Adipose tissue (tissue), 3 donors: ENCODE results near the gene PHACTR3. TPM values are rescaled to one million over a fixed set of nuclear protein-coding genes. Genes with fewer than 3 reads are reported as not detected.
"Not testable (repeated sequence)": the region's sequence is repeated elsewhere in the genome, so short reads cannot be mapped to it uniquely, and the experiment has no call there.

Experiments used
- H3K27ac ChIP-seq: one replicate; pipeline ENCODE4 v1.5.1; 2013; ENCODE audit warnings: low read depth, low read length
- WGBS, 3 donors: extraction: QIAGEN DNeasy Blood & Tissue Kit; methylation state at CpG; one replicate each; pipeline ENCODE4 v1.1.7; 2013; 5-methylcytosine and 5-hydroxymethylcytosine counted together
- polyA plus RNA-seq, 3 donors: library from polyadenylated mRNA; stranded (reverse); fragments of 200-250 nt; gene quantifications; one replicate each; pipeline ENCODE4 v1.2.3, GENCODE V29; 2013
- donor health status: healthy with polysubstance abuse.
- donor health status: Bipolar disorder and iron deficiency.
- donor health status: healthy.

Gene PHACTR3
- polyA plus RNA-seq, 3 donors, result 0.10 to 0.42 TPM; not detected in 1

DNA sequence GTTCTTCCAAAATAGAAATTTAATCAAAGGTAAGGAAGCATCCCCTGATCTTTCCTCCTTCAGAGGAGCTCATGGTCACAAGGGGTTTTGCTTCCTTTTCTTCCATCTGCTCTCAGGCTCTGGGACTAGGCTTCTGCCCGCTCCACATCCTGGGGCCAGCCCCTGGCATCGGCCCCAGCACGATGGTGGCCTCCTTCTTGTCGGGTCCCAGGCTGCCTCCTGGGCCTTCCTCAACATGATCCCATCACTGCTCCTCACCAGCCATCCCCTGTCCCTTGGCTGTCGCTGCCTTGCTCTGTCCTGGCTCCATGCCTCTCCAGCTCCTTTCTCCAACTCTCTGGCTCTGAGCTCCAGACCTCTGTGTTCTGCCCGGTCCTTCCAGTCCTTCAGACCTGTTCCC is 4.1 kb downstream of the PHACTR3 start:
- WGBS, 3 donors, result 84 to 87% (median 86%) methylated on average over 6 of the region's 6 CpGs
- H3K27ac ChIP-seq, result no peak overlapping the region

DNA sequence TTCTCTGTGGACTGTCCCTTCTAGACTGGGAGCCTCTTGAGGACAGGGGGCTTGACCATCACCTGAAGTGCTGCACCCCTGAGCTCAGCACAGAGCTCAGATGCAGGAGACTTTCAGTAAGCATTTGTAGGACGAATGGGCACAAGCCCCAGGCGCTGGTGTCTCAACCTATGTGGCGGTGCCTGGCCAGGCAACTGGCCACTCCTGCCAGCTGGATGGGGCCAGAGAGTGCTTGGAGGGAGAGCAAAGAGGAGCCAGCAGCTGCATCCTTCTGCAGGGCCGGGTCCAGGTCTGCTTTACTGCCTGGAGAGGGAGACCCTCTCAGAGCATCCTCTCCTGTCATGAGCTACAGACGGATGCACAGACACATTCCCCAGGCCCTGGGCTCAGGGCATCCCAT is 4.5 kb downstream of the PHACTR3 start:
- WGBS, 3 donors, result 61 to 87% (median 81%) methylated on average over 4 to 5 of the region's 5 CpGs
- no peak overlapping the region for H3K27ac ChIP-seq

DNA sequence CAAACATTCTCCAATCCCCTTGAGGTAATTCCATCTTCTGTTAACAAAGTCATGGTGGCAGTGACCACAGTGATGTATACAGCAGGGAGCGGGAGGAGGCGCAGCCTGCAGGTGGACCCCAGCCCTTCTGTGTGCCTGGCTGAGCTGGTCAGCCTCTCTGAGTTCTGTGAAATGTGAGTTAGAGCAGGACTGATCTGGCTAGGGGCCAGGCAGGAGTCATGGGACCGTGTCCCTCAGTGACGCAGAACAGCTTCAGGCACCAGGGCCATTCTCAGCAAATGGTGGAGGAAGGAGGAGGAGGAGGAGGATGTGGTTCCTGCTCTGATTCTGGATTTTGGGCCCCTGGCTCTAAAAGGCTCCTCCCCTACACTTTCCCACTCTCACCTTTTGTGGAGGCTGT is 6.9 kb downstream of the PHACTR3 start:
- no peak overlapping the region for H3K27ac ChIP-seq
- WGBS, 3 donors, result 75 to 84% (median 78%) methylated on average over 4 of the region's 4 CpGs

DNA sequence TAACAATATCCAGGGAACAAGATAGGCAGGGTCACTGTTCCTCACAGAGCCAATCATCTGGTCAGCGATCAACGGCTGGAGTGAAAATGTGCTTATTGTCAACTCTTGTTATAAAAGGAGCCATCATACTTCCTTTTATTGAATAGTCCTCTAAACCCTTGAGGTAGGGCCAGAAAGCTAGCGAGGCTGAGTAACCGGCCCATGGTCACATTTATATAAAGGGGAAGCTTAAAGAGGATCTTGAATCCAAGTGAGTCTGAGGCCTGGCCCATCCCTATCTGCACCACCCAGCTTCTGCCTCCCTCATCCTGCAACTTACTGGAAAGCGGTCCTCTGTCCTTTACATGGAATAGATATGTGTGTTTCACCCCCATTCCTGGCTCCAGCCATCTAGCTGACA is 9.5 kb downstream of the PHACTR3 start:
- no peak overlapping the region for H3K27ac ChIP-seq
- 78 to 86% (median 79%) methylated on average over 5 of the region's 5 CpGs for WGBS, 3 donors

GRCh38 chr20:59614714-59615113 is 10.4 kb downstream of the PHACTR3 start:
- no peak overlapping the region for H3K27ac ChIP-seq
- WGBS, 3 donors, result 51 to 70% (median 52%) methylated on average over 7 of the region's 7 CpGs

DNA sequence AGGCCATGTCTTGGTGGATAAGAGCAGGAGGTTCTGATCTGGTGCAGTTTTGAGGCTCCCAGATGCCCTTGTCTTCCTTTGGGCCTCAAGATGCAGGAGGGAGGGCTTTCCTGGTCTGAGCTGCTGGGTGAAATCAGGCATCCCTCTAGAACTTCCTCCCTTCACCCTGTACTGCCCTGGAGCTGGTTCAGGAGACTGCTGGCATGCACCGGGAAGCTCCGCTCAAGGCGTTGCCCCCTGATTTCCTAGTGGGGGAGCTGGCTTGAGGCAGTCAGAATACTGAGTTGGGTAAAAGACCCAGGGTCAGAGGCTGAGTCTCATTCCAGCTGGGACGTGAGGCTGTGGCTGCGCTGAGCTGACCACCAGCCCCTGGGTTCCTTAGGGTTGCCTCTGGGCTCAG is 12.0 kb downstream of the PHACTR3 start:
- WGBS, 3 donors, result 68 to 76% (median 68%) methylated on average over 5 of the region's 5 CpGs
- no peak overlapping the region for H3K27ac ChIP-seq

- H3K27ac ChIP-seq, result no peak overlapping the region
- WGBS, 3 donors, result 27 to 62% (median 54%) methylated on average over 2 of the region's 2 CpGs
Measured at GRCh38 chr20:59617221-59617620, 12.9 kb downstream of the PHACTR3 start.

GRCh38 chr20:59618131-59618530 is 13.8 kb downstream of the PHACTR3 start:
- H3K27ac ChIP-seq, result no peak overlapping the region
- 58 to 66% (median 63%) methylated on average over 8 of the region's 8 CpGs for WGBS, 3 donors

- 56 to 75% (median 72%) methylated on average over 6 of the region's 6 CpGs for WGBS, 3 donors
- not testable (repeated sequence) for H3K27ac ChIP-seq
Measured at GRCh38 chr20:59618585-59618984, 14.2 kb downstream of the PHACTR3 start.

GRCh38 chr20:59620860-59621505 is 16.6 kb downstream of the PHACTR3 start:
- WGBS, 3 donors, result 54 to 64% (median 58%) methylated on average over 11 of the region's 11 CpGs
- H3K27ac ChIP-seq, result no peak overlapping the region

- WGBS, 3 donors, result 74 to 80% (median 75%) methylated on average over 9 of the region's 9 CpGs
- no peak overlapping the region for H3K27ac ChIP-seq
Measured at GRCh38 chr20:59622496-59622895, 18.2 kb downstream of the PHACTR3 start.

GRCh38 chr20:59623133-59623532 is 18.8 kb downstream of the PHACTR3 start:
- H3K27ac ChIP-seq, result no peak overlapping the region
- 76 to 81% (median 78%) methylated on average over 13 of the region's 13 CpGs for WGBS, 3 donors

DNA sequence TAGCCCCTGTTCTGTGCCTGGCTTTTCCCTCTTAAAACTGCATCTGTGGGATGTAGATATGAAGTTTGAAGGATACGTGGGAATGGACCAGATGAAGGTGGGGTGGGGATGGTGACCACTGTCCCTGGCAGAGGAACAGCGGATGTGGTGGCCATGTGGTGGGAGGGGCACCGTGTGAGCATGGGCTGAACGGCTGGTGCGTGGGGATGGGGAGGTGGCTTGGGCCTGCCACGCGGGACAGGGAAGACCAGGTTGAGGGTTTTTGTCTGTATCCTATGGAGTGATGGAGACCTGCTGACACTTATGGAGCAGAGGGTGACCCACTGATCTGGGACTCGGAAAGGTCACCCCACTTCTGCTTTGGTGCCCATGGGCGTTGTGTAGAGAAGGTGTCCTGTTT is 19.2 kb downstream of the PHACTR3 start:
- no peak overlapping the region for H3K27ac ChIP-seq
- WGBS, 3 donors, result 72 to 86% (median 85%) methylated on average over 9 of the region's 9 CpGs

DNA sequence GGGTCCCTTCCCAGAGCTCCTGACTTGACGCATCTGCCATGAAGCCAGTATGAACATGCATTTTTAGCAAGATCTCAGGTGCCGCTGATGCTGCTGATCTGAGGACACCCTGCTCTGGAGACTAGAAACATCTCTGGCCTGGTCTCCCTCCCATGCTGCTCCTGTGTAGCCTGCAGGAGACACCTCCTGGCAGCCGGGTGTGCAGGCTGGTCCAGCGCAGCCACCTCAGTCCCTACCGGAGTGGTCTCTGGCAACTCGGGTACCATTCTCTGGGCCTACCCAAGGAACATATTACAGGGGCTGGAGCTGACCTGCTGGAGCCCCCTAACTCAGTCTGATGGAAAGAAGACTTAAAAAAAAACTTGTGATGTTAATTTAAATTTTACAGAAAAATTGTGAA is 20.1 kb downstream of the PHACTR3 start:
- H3K27ac ChIP-seq, result no peak overlapping the region
- 88 to 94% (median 91%) methylated on average over 6 of the region's 6 CpGs for WGBS, 3 donors

GRCh38 chr20:59625214-59625922 is 21.0 kb downstream of the PHACTR3 start:
- 77 to 87% (median 85%) methylated on average over 14 of the region's 14 CpGs for WGBS, 3 donors
- H3K27ac ChIP-seq, result no peak overlapping the region

- WGBS, 3 donors, result 62 to 86% (median 75%) methylated on average over 3 of the region's 3 CpGs
- no peak overlapping the region for H3K27ac ChIP-seq
Measured at GRCh38 chr20:59627298-59627697, 23.0 kb downstream of the PHACTR3 start.

DNA sequence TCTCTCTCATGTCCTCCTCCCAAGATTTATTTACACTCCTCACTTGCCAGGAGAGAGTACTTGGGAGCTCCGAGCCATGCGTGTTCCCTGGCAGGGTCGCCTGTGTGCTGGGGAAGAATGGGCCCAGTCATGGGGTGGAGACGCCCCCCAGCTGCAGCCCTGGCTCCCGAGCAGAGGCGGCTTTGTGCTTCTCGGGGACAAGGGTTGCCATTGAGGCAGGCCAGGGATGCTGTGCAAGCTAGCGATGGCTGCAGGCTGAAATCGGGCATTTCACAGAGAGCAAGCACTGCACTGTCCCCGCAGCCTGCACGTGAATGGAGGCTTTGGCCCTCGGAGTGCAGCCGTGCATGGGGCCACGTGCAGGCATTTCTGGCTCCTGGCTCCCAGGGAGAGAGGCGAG is 23.8 kb downstream of the PHACTR3 start:
- no peak overlapping the region for H3K27ac ChIP-seq
- 62 to 71% (median 71%) methylated on average over 15 of the region's 15 CpGs for WGBS, 3 donors

DNA sequence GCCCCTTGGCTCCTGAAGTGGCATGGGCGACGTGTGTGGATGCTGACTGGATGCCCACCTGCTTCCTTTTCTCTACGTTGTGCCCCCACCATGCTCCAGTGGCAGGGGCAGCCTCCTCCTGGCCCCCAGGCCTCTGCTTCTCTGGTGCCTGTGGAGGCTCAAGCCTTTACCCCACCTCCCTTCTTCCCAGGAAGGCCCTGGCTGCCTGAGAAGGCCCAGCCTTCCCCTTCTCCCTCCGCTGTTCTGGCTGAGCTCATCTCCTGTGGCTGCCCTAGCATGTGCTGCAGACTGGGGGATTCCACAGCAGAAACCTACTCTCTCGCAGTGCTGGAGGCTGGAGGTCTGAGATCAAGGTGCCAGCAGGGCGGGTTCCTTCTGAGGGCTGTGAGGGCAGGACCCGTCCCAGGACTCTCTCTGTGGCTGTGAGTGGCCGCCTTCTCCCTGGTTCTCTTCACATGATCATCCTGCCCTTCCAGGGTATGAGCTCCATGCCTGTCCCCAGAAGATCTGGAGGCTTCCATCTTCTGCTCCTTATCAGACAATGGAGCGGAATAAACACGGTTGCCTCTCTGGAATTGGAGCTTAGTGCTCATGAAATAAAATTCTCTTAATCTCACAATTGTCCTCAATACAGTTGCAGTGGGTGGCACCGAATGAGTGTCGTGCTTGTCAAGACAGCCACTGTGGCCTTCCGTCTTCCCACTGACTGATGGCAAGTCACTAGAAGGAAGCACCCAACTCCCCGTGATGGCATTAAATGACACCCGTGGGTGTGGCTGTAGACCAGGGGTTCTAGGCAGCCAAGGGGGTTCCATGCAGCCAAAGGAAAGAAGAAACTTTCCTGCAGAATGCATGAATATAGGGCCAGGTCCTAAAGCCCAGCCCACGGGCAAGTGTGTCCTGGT is 25.1 kb downstream of the PHACTR3 start:
- 82 to 90% (median 83%) methylated on average over 15 of the region's 16 CpGs for WGBS, 3 donors
- no peak overlapping the region for H3K27ac ChIP-seq

GRCh38 chr20:59630526-59630925 is 26.2 kb downstream of the PHACTR3 start:
- no peak overlapping the region for H3K27ac ChIP-seq
- 52 to 68% (median 60%) methylated on average over 8 of the region's 8 CpGs for WGBS, 3 donors
